Heart right ventricle (tissue), 16 donors: ENCODE data around the gene LLGL1. TPM values are rescaled to one million over a fixed set of nuclear protein-coding genes. Genes with fewer than 3 reads are reported as not detected.

Source experiments
- ATAC-seq, 8 donors: fragments of 200-7000 bp; cut with Tn5 transposase; one replicate each; pipeline ENCODE4 v1.9.1; 2020; ENCODE audit warnings: mild to moderate bottlenecking in 8 of 8, moderate library complexity in 8 of 8, moderate number of reproducible peaks in 1 of 8
- DNase-seq, 2 donors: peaks; one replicate each; pipeline ENCODE4 v3.0.0-alpha.2; 2020
- H3K27ac ChIP-seq, 10 donors: fragments of 200-600 bp; sonication (generic) in 2 of 10; one replicate each; pipeline versions ENCODE4 v1.5.0 to v1.8.0; 2020 to 2022; ENCODE audit warnings: mild to moderate bottlenecking in 3 of 10
- H3K27me3 ChIP-seq, 7 donors: fragments of 200-600 bp; one replicate each; pipeline ENCODE4 v1.8.0; 2021 to 2022; ENCODE audit warnings: mild to moderate bottlenecking in 2 of 7
- H3K36me3 ChIP-seq, 9 donors: fragments of 200-600 bp; sonication (generic) in 1 of 9; one replicate each; pipeline versions ENCODE4 v1.5.0 to v1.8.0; 2020 to 2022; ENCODE audit warnings: mild to moderate bottlenecking in 2 of 9
- H3K4me1 ChIP-seq, 9 donors: fragments of 200-600 bp; sonication (generic) in 1 of 9; one replicate each; pipeline versions ENCODE4 v1.5.0 to v1.8.0; 2020 to 2022; ENCODE audit warnings: mild to moderate bottlenecking in 4 of 9
- H3K4me3 ChIP-seq, 10 donors: fragments of 200-600 bp; sonication (generic) in 2 of 10; one replicate each; pipeline versions ENCODE4 v1.5.0 to v1.8.0; 2020 to 2022; ENCODE audit warnings: mild to moderate bottlenecking in 7 of 10, moderate library complexity in 2 of 10
- H3K9me3 ChIP-seq, 11 donors: fragments of 200-600 bp in 10 of 11; sonication (generic) in 2 of 11; one replicate each; pipeline versions ENCODE4 v1.5.0 to v1.8.0; 2013 to 2022; ENCODE audit warnings: mild to moderate bottlenecking in 2 of 11, control low read depth in 1 of 11, moderate library complexity in 1 of 11
- WGBS, 2 donors: extraction: QIAGEN DNeasy Blood & Tissue Kit; methylation state at CpG; one replicate each; pipeline ENCODE4 v1.1.7; 2013; ENCODE audit warnings: inconsistent platforms in 1 of 2; 5-methylcytosine and 5-hydroxymethylcytosine counted together
- intact Hi-C, 10 donors: fragments of 100-400 bp; cut with DNase I; formaldehyde crosslinking; loops; one replicate each; pipeline versions ENCODE4 v1.11.1 to v1.14.2; 2022
- polyA plus RNA-seq, 2 donors: library from polyadenylated mRNA; stranded (reverse); fragments of 200-250 nt; gene quantifications; one replicate each; pipeline ENCODE4 v1.2.3, GENCODE V29; 2013
- total RNA-seq, 10 donors: library from RNA; stranded (reverse); fragmentation: NEBNext Ultra II Directional in 3 of 10; extraction: Animal tissue kit (Norgen Biotek cat#: 25700) in 3 of 10; gene quantifications; one replicate each; pipeline versions ENCODE4 v1.2.1 to v1.2.4, GENCODE V29; 2021 to 2023
- TF ChIP-seq, protein P1 (sequence below), 9 donors: fragments of 200-600 bp; sonication (generic) in 2 of 9; IDR thresholded peaks; one replicate each; pipeline versions ENCODE4 v1.5.0 to v1.8.0; 2021 to 2022; ENCODE audit warnings: antibody characterized with exemption in 9 of 9, mild to moderate bottlenecking in 5 of 9, moderate library complexity in 1 of 9
- donor health status: Arrhythmogenic right ventricular cardiomyopathy.
- donor health status: ischemic (EF 13 %, LVEDD 7.1; RV severe dilation, severe dysfunction).
- donor health status: healthy with polysubstance abuse.
- donor health status: DM: no; HTN: yes; CAD: no.
- donor health status: DM: no; HTN: no; CAD: no.
- donor health status: ischemic (EF 25% LVEDD 6.9; RV normal size, moderate dysfunction).
- donor health status: ischemic (EF 25% LVEDD 5.7; RV mildly dilated, moderate dysfunction).
- donor health status: healthy.
- donor health status: DM: yes; HTN: yes; CAD: no.
- donor health status: Ischemic cardiomyopathy.
- donor health status: ischemic (EF 35%, LVEDD 5.7; RV mildly dilated, moderate dysfunction).
- donor health status: nonischemic (EF 11% LVEDD 7.7; RV severe dilation, severe dysfunction).
- donor health status: DM: yes; HTN: yes; CAD: no.
- donor health status: PGD.
- donor health status: ischemic (EF 29% LVEDD 5.4; RV normal size, mild dysfunction).
- donor health status: nonischemic (EF 23%, LVEDD 6.1; RV moderate dilation, normal function).

The LLGL1 gene
- total and polyA plus RNA-seq, 12 donors, result 5.8 to 12.4 (median 8.6) TPM

DNA sequence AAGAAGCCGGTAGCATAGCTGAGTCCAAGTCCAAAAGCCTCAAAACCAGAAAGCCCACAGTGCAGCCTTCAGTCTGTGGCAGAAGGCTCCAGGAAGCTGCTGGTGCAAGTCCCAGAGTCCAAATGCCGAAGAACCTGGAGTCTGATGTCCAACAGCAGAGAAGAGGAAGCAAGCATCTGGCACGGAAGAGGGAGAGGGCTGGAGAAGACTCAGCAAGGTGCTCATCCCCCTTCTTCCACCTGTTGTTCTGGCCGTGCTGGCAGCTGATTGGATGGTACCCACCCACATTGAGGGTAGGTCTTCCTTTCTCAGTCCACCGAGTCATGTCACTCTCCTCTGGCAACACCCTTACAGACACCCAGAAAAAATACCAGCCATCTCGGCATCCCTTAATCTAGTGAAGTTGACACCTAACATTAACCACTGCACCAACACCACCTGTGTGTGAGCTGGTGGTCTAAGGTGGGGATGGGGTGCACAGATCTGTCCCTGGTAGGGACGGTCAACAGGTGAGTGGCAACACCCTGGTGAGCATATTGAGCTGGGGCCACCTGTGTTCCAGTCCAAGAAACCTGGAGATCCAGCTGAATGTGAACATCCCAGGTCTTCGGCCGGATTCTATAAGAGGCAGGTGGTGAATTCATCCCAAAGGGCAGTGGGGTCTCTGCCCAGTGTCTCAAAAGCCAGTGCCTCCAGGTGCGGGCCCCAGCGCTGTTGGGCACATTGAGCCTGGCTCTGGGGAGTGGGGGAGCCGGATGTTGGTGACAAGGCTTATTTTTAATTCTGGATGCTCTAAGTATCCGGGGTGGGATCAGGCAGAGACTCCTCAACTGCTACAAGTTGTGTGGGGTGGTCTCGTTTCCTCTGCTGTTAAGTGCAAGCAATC, 44.9 kb downstream of the LLGL1 start:
- 77 to 82% methylated on average over 14 of the region's 14 CpGs for WGBS, 2 donors
- peaks cover 0 to 50% (median 21%) of the 10 kb centered on the region in 9 donors for H3K36me3 ChIP-seq

DNA sequence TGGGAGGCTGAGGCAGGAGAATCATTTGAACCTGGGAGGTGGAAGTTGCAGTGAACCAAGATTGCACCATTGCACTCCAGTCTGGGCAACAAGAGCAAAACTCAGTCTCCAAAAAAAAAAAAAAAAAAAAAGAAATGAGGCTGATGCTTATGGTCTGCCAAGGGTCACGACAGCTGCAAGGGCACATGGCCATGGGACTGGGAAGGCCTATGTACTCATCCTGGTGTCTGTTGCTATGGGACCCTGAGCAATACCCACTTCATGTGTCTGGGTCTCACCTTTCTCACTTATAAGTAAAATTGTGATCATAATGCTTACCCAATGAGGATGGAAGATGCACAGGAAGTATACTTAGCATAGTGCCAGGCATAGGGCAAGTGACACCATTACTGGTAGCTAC, 51.6 kb downstream of the LLGL1 start:
- H3K4me3 ChIP-seq, result no peak overlapping the region
- DNase-seq, result no peak
- no peak for ATAC-seq
- H3K27me3 ChIP-seq, result no peaks in the 10 kb centered on the region
- H3K9me3 ChIP-seq, result no peaks in the 10 kb centered on the region
- TF ChIP-seq, protein P1, sequence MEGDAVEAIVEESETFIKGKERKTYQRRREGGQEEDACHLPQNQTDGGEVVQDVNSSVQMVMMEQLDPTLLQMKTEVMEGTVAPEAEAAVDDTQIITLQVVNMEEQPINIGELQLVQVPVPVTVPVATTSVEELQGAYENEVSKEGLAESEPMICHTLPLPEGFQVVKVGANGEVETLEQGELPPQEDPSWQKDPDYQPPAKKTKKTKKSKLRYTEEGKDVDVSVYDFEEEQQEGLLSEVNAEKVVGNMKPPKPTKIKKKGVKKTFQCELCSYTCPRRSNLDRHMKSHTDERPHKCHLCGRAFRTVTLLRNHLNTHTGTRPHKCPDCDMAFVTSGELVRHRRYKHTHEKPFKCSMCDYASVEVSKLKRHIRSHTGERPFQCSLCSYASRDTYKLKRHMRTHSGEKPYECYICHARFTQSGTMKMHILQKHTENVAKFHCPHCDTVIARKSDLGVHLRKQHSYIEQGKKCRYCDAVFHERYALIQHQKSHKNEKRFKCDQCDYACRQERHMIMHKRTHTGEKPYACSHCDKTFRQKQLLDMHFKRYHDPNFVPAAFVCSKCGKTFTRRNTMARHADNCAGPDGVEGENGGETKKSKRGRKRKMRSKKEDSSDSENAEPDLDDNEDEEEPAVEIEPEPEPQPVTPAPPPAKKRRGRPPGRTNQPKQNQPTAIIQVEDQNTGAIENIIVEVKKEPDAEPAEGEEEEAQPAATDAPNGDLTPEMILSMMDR (IDR thresholded peaks at IDR 0.05), result no peak
- intact Hi-C loops, result no loop called here
- peaks cover 0 to 97% (median 59%) of the 10 kb centered on the region in 9 donors for H3K36me3 ChIP-seq
- 95 to 100% methylated on average over 1 of the region's 1 CpG for WGBS, 2 donors
- H3K4me1 ChIP-seq, result peaks cover 0 to 11% (median 0%) of the 10 kb centered on the region in 9 donors
- no peak overlapping the region for H3K27ac ChIP-seq

More for the DNA sequence above, 44.9 kb downstream of the LLGL1 start:
- peak in 2 of 8 donors; percentile 4 to 5 for ATAC-seq
- H3K9me3 ChIP-seq, result no peaks in the 10 kb centered on the region
- H3K4me3 ChIP-seq, result no peak overlapping the region
- TF ChIP-seq, protein P1 (IDR thresholded peaks at IDR 0.05), result no peak
- peaks cover 0 to 5% (median 0%) of the 10 kb centered on the region in 9 donors for H3K4me1 ChIP-seq
- DNase-seq, result no peak
- no peaks in the 10 kb centered on the region for H3K27me3 ChIP-seq
- H3K27ac ChIP-seq, result no peak overlapping the region
- intact Hi-C loops, result no loop called here

DNA sequence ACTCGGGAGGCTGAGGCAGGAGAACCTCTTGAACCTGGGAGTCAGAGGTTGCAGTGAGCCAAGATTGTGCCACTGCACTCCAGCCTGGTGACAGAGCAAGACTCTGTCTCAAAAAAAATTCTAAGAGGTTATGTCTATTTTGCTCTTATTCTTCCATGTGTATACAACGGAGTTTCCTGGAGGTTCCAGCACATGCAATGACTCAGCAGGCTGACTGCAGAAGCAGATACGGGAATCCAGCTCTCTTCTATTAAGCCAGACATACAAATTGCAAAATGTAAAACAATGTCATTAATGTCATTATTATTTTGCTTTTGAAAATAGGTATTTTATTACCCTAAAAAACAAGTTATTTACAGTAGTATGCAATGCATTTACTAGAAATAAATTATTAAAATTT, 53.4 kb downstream of the LLGL1 start:
- Histone ChIP-seq H3K27me3 (no peaks in the 10 kb centered on the region), H3K27ac (no peak overlapping the region), H3K4me1 (peaks cover 0 to 11% (median 0%) of the 10 kb centered on the region in 9 donors), H3K36me3 (peaks cover 0 to 98% (median 70%) of the 10 kb centered on the region in 9 donors), H3K9me3 (no peaks in the 10 kb centered on the region), H3K4me3 (no peak overlapping the region)
- TF ChIP-seq, protein P1 (IDR thresholded peaks at IDR 0.05), result no peak
- ATAC-seq, result no peak
- intact Hi-C loops, result no loop called here
- WGBS, 2 donors, result 80 to 89% methylated on average over 3 of the region's 3 CpGs
- DNase-seq, result no peak

DNA sequence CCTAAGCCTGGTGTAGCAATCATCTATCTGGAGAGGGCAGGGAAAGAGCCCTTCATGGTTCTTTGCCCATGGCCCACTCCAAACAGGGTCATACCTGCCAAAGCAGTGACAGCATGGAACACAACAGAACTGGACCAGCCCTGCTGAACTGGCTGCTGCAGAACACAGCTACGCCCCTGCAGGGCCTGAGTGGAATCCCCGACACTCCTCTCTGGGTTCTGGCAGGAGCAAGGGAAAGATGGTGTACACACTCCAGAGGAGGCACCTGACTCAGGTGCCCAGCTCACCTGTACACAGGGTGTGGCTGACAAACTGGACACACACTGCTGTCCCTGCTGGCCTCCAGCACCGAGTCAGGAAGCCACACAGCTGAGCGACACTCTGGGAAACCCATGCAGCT, 54.8 kb downstream of the LLGL1 start:
- H3K36me3 ChIP-seq, result peaks cover 5 to 100% (median 65%) of the 10 kb centered on the region in 9 donors
- peaks cover 0 to 11% (median 0%) of the 10 kb centered on the region in 9 donors for H3K4me1 ChIP-seq
- intact Hi-C loops, result no loop called here
- H3K4me3 ChIP-seq, result no peak overlapping the region
- TF ChIP-seq, protein P1 (IDR thresholded peaks at IDR 0.05), result no peak
- H3K27me3 ChIP-seq, result no peaks in the 10 kb centered on the region
- WGBS, 2 donors, result 64 to 92% methylated on average over 4 of the region's 4 CpGs
- H3K9me3 ChIP-seq, result no peaks in the 10 kb centered on the region
- ATAC-seq (no peak), DNase-seq (no peak)
- H3K27ac ChIP-seq, result no peak overlapping the region
